Gastroesophageal sphincter (tissue), 4 donors: Measurements from ENCODE around the gene ANXA4. TPM values are rescaled to one million over a fixed set of nuclear protein-coding genes. Genes with fewer than 3 reads are reported as not detected.

Experiments
- ATAC-seq: fragments of 150-250 bp; one replicate; pipeline ENCODE4 v1.9.1; 2016; ENCODE audit warnings: mild to moderate bottlenecking, moderate library complexity
- H3K27ac ChIP-seq, 4 donors: fragments of 200-600 bp; sonication (generic) in 3 of 4; 1 replicate in 3 of 4; 2 replicates in 1 of 4; pipeline ENCODE4 v1.5.1; 2016 to 2019
- H3K27me3 ChIP-seq: fragments of 200-600 bp; sonication (generic); one replicate; pipeline ENCODE4 v1.5.1; 2019
- H3K36me3 ChIP-seq, 2 donors: fragments of 200-600 bp; sonication (generic); one replicate each; pipeline ENCODE4 v1.5.1; 2019; ENCODE audit warnings: control low read depth in 1 of 2
- H3K4me1 ChIP-seq, 3 donors: fragments of 200-600 bp; sonication (generic); 1 replicate in 2 of 3; 2 replicates in 1 of 3; pipeline ENCODE4 v1.5.1; 2016 to 2019; ENCODE audit warnings: control low read depth in 2 of 3
- H3K4me3 ChIP-seq, 2 donors: fragments of 200-600 bp; sonication (generic); one replicate each; pipeline ENCODE4 v1.5.1; 2019; ENCODE audit warnings: mild to moderate bottlenecking in 1 of 2, moderate library complexity in 1 of 2
- H3K9me3 ChIP-seq, 3 donors: fragments of 200-600 bp; sonication (generic); one replicate each; pipeline ENCODE4 v1.5.1; 2017 to 2019; ENCODE audit warnings: control low read depth in 2 of 3
- EP300 ChIP-seq: sonication (generic); formaldehyde crosslinking; IDR thresholded peaks from one replicate; pipeline ENCODE4 v1.6.1; 2017; ENCODE audit warnings: antibody characterized with exemption, mild to moderate bottlenecking
- POLR2A ChIP-seq, 2 donors: fragments of 450-650 bp; IDR thresholded peaks; one replicate each; pipeline ENCODE4 v1.6.1; 2017; ENCODE audit warnings: antibody characterized with exemption in 2 of 2, mild to moderate bottlenecking in 2 of 2, moderate library complexity in 1 of 2
- POLR2AphosphoS5 ChIP-seq: sonication (generic); formaldehyde crosslinking; IDR thresholded peaks from one replicate; pipeline ENCODE4 v1.6.1; 2017; ENCODE audit warnings: antibody characterized with exemption
- WGBS, 2 donors: methylation state at CpG; one replicate each; pipeline ENCODE4 v1.1.5; 2018; ENCODE audit warnings: low coverage in 1 of 2; 5-methylcytosine and 5-hydroxymethylcytosine counted together
- total RNA-seq, 4 donors: library from RNA; depleted of rRNA; stranded (reverse); fragments of >200 nt; gene quantifications; one replicate each; pipeline ENCODE4 v1.1.0, GENCODE V29; 2016
- TF ChIP-seq, protein P1 (sequence below), 4 experiments: fragments of 200-600 bp in 2 of 4; fragments of 450-650 bp in 2 of 4; sonication (generic) in 1 of 4; IDR thresholded peaks; one replicate each; pipeline ENCODE4 v1.5.1; 2017 to 2019; ENCODE audit warnings: antibody characterized with exemption in 4 of 4, mild to moderate bottlenecking in 2 of 4, moderate library complexity in 2 of 4

The ANXA4 gene
- total RNA-seq, 4 donors from 2014 or later = 49.0 to 66.8 (median 58.1) TPM

DNA sequence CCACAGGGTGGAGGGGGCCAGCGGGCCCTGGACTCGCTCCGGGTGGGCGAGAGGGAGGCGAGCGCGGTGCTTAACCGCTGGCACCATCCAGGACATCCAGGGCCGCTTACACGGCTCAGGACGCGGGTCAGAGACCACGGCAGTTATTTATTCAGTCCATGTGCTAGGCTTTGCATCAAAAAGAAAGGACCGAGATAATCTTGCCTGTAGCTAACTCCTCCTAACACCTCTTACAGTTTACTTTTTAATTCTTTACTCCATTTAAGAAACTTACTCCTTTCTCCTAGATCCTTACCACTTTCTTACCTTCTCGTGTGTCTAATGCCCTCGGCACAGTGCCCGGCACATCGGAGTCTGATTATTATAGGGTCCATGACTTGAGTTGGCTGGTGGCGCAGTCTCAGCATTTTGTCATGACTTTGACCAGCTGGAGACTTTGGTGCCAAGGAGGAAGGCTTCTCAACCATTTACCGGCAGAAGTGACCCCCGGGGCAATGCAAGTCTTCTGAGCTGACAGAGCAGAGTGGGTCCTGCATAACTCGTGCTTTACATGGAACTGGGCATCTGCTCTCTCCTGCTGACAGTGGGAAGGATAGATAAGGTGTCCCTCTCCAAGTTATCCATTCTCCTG lies 503 bp downstream of the ANXA4 start:
- Histone ChIP-seq H3K27ac (peak overlapping the region; percentile 74 to 97 (median 94)), H3K4me3 (peak overlapping the region; percentile 78 to 88), H3K9me3 (no peaks in the 10 kb centered on the region), H3K4me1 (peaks cover 0 to 48% (median 12%) of the 10 kb centered on the region in 3 donors), H3K36me3 (no peaks in the 10 kb centered on the region), H3K27me3 (no peaks in the 10 kb centered on the region)
- TF ChIP-seq POLR2AphosphoS5 (no peak), POLR2A (IDR thresholded peaks at IDR 0.05) (no peak), EP300 (no peak)
- TF ChIP-seq, protein P1, sequence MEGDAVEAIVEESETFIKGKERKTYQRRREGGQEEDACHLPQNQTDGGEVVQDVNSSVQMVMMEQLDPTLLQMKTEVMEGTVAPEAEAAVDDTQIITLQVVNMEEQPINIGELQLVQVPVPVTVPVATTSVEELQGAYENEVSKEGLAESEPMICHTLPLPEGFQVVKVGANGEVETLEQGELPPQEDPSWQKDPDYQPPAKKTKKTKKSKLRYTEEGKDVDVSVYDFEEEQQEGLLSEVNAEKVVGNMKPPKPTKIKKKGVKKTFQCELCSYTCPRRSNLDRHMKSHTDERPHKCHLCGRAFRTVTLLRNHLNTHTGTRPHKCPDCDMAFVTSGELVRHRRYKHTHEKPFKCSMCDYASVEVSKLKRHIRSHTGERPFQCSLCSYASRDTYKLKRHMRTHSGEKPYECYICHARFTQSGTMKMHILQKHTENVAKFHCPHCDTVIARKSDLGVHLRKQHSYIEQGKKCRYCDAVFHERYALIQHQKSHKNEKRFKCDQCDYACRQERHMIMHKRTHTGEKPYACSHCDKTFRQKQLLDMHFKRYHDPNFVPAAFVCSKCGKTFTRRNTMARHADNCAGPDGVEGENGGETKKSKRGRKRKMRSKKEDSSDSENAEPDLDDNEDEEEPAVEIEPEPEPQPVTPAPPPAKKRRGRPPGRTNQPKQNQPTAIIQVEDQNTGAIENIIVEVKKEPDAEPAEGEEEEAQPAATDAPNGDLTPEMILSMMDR (IDR thresholded peaks at IDR 0.05) = no peak
- 11 to 18% methylated on average over 11 to 12 of the region's 22 CpGs for WGBS, 2 donors
- ATAC-seq = peak; percentile 24

- no peak for TF ChIP-seq POLR2AphosphoS5
- TF ChIP-seq, protein P1 (IDR thresholded peaks at IDR 0.05) = no peak
- TF ChIP-seq POLR2A (IDR thresholded peaks at IDR 0.05) = no peak
- TF ChIP-seq EP300 = no peak
- Histone ChIP-seq H3K9me3 (no peaks in the 10 kb centered on the region), H3K4me3 (no peak overlapping the region)
These were observed 1.9 kb downstream of the ANXA4 start for GRCh38 chr2:69743847-69744264.

GRCh38 chr2:69744456-69744855 lies 2.5 kb downstream of the ANXA4 start:
- Histone ChIP-seq H3K36me3 (no peaks in the 10 kb centered on the region), H3K9me3 (no peaks in the 10 kb centered on the region), H3K4me3 (no peak overlapping the region), H3K27ac (no peak overlapping the region), H3K4me1 (peaks cover 0 to 48% (median 12%) of the 10 kb centered on the region in 3 donors), H3K27me3 (no peaks in the 10 kb centered on the region)
- WGBS, 2 donors = 42 to 68% methylated on average over 3 of the region's 3 CpGs
- no peak for TF ChIP-seq POLR2A (IDR thresholded peaks at IDR 0.05)
- TF ChIP-seq, protein P1 (IDR thresholded peaks at IDR 0.05) = no peak
- TF ChIP-seq POLR2AphosphoS5 = no peak
- TF ChIP-seq EP300 = no peak
- no peak for ATAC-seq

More at GRCh38 chr2:69743847-69744264, 1.9 kb downstream of the ANXA4 start:
- ATAC-seq = no peak
- H3K4me1 ChIP-seq = peaks cover 0 to 48% (median 12%) of the 10 kb centered on the region in 3 donors
- no peak overlapping the region for H3K27ac ChIP-seq
- no peaks in the 10 kb centered on the region for H3K27me3 ChIP-seq
- 88 to 100% methylated on average over 1 to 2 of the region's 2 CpGs for WGBS, 2 donors
- H3K36me3 ChIP-seq = no peaks in the 10 kb centered on the region

- no peak overlapping the region for H3K27ac ChIP-seq
- no peaks in the 10 kb centered on the region for H3K9me3 ChIP-seq
- no peak overlapping the region for H3K4me3 ChIP-seq
- no peaks in the 10 kb centered on the region for H3K36me3 ChIP-seq
- no peaks in the 10 kb centered on the region for H3K27me3 ChIP-seq
- H3K4me1 ChIP-seq = peaks cover 0 to 48% (median 12%) of the 10 kb centered on the region in 3 donors
- no peak for ATAC-seq
- WGBS, 2 donors = 95 to 100% methylated on average over 1 to 2 of the region's 2 CpGs
- no peak for TF ChIP-seq EP300
- TF ChIP-seq POLR2A (IDR thresholded peaks at IDR 0.05) = no peak
- no peak for TF ChIP-seq POLR2AphosphoS5
- TF ChIP-seq, protein P1 (IDR thresholded peaks at IDR 0.05) = no peak
These were observed 3.1 kb downstream of the ANXA4 start for GRCh38 chr2:69745035-69745434.

DNA sequence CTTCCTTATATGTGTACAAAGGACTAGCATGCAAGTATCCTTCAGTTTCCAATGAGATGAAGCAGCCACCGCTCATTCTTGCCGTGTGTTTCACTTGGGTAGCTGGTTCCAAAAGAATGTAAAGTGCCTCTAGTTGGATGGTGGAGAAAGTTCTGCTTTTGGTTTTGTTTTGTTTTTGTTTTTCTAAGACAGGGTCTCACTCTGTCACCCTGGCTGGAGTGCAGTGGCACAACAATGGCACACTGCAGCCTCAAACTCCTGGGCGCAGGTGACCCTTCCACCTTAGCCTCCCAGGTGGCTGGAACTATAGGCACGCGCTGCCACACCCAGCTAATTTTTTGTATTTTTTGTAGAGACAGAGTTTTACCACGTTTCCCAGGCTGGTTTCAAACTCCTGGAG lies 8.3 kb downstream of the ANXA4 start:
- no peak overlapping the region for H3K4me3 ChIP-seq
- H3K4me1 ChIP-seq = peaks cover 0 to 48% (median 6%) of the 10 kb centered on the region in 3 donors
- 70 to 79% methylated on average over 2 of the region's 6 CpGs for WGBS, 2 donors
- no peaks in the 10 kb centered on the region for H3K36me3 ChIP-seq
- no peaks in the 10 kb centered on the region for H3K27me3 ChIP-seq
- TF ChIP-seq POLR2A (IDR thresholded peaks at IDR 0.05) (no peak), POLR2AphosphoS5 (no peak), EP300 (no peak)
- TF ChIP-seq, protein P1 (IDR thresholded peaks at IDR 0.05) = no peak
- no peaks in the 10 kb centered on the region for H3K9me3 ChIP-seq
- ATAC-seq = no peak
- no peak overlapping the region for H3K27ac ChIP-seq
